Rectal smooth muscle tissue (tissue), 1 donor: ENCODE data around the gene ASB18.

Source experiments
- H3K27ac ChIP-seq: one replicate; pipeline ENCODE4 v1.7.0; 2013; ENCODE audit warnings: low read depth, low read length, inconsistent platforms
- H3K27me3 ChIP-seq: one replicate; pipeline ENCODE4 v1.7.0; 2013; ENCODE audit warnings: low read length; ENCODE audit not compliant: control insufficient read depth, insufficient read depth
- H3K36me3 ChIP-seq: one replicate; pipeline ENCODE4 v1.7.0; 2013; ENCODE audit warnings: low read length; ENCODE audit not compliant: control insufficient read depth, insufficient read depth
- H3K4me1 ChIP-seq: one replicate; pipeline ENCODE4 v1.7.0; 2013; ENCODE audit warnings: low read length; ENCODE audit not compliant: control insufficient read depth, insufficient read depth
- H3K4me3 ChIP-seq: one replicate; pipeline ENCODE4 v1.7.0; 2013; ENCODE audit warnings: low read length
- H3K9ac ChIP-seq: one replicate; pipeline ENCODE4 v1.7.0; 2013; ENCODE audit warnings: low read length

ASB18 gene

DNA sequence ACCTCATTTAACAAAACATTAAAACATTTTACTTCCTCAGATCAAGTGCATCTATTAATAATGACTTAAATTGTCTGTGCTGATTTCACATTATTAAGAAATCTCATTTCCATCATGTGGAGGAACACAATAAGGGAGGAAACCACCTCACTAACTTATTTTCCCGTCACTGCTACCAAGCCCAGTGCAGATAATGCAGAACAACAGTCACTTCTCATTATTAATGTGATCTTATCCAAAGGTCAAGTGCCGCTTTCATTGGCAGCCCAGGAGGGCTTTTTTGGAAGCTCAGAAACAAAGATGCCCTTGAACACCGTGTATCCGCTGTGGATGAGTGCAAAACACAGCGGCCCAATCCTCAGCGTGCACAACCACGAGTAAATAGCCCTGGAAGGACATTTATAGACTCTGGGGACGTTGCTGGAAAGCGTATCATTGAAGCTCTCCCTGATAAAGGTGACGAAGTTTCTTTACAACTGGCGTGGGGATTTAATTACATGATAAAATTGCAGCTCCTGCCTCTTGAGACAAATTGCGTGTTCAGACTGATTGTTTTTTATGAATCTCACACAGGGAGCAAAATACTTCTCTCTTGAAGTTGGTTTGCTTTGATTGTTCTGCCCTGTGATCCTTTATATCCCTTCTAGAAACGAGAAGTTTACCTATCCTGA, 13.2 kb downstream of the ASB18 start:
- no peak overlapping the region for H3K4me3 ChIP-seq
- H3K36me3 ChIP-seq = no peaks in the 10 kb centered on the region
- peaks cover 1% of the 10 kb centered on the region for H3K27me3 ChIP-seq
- no peak overlapping the region for H3K27ac ChIP-seq
- no peaks in the 10 kb centered on the region for H3K4me1 ChIP-seq
- H3K9ac ChIP-seq = no peak overlapping the region

DNA sequence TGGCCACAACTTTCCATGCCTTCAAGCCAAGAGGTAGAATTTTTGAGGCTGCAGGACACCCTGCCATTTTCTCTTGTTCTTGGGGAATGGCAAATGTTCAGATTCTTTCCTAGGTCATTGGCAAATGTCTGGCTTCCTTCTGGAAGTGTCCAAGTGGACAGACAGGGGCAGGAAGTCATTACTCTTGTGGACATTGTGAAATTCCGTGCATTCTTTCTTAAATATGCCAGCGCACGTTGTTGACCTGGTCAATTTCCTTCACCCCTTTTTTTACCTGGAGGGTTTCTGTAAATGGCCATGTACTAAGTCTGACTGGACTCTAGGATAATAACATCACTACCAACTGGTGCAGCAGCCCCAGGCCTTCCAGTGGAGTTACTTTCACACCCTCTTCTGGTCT, 13.9 kb downstream of the ASB18 start:
- peaks cover 1% of the 10 kb centered on the region for H3K27me3 ChIP-seq
- H3K4me1 ChIP-seq = no peaks in the 10 kb centered on the region
- no peak overlapping the region for H3K9ac ChIP-seq
- H3K27ac ChIP-seq = no peak overlapping the region
- H3K4me3 ChIP-seq = no peak overlapping the region
- no peaks in the 10 kb centered on the region for H3K36me3 ChIP-seq

- H3K27me3 ChIP-seq = peaks cover 1% of the 10 kb centered on the region
- H3K36me3 ChIP-seq = no peaks in the 10 kb centered on the region
- no peak overlapping the region for H3K9ac ChIP-seq
- H3K27ac ChIP-seq = no peak overlapping the region
- no peaks in the 10 kb centered on the region for H3K4me1 ChIP-seq
- no peak overlapping the region for H3K4me3 ChIP-seq
Measured at GRCh38 chr2:236249066-236249465, 15.1 kb downstream of the ASB18 start.

GRCh38 chr2:236246711-236247246, 17.4 kb downstream of the ASB18 start:
- H3K27ac ChIP-seq = no peak overlapping the region
- no peaks in the 10 kb centered on the region for H3K4me1 ChIP-seq
- H3K27me3 ChIP-seq = no peaks in the 10 kb centered on the region
- H3K36me3 ChIP-seq = no peaks in the 10 kb centered on the region
- no peak overlapping the region for H3K4me3 ChIP-seq
- H3K9ac ChIP-seq = no peak overlapping the region

DNA sequence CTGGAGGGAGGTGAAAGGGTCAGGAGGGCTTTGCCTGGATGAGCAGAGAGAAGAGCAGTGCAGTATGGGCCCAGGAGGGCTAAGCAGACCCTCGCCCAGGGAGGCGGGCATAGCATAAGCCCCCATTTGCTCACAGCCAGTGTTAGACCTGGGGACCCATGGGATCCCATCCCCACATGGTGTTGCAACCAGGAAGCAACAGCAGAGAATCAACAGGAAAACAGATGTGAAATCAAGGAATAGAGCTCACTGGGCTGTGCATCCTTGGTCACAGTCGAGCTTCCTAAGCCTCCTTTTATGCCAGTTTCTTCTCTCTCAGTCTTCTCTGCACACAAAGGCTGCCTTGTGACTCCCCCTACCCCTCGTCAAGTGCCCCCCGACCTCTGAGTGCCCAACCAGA, 19.9 kb downstream of the ASB18 start:
- H3K36me3 ChIP-seq = no peaks in the 10 kb centered on the region
- no peak overlapping the region for H3K27ac ChIP-seq
- no peak overlapping the region for H3K9ac ChIP-seq
- no peaks in the 10 kb centered on the region for H3K27me3 ChIP-seq
- H3K4me3 ChIP-seq = no peak overlapping the region
- H3K4me1 ChIP-seq = no peaks in the 10 kb centered on the region

- H3K27me3 ChIP-seq = no peaks in the 10 kb centered on the region
- no peak overlapping the region for H3K27ac ChIP-seq
Measured at GRCh38 chr2:236242057-236242495, 22.1 kb downstream of the ASB18 start.

DNA sequence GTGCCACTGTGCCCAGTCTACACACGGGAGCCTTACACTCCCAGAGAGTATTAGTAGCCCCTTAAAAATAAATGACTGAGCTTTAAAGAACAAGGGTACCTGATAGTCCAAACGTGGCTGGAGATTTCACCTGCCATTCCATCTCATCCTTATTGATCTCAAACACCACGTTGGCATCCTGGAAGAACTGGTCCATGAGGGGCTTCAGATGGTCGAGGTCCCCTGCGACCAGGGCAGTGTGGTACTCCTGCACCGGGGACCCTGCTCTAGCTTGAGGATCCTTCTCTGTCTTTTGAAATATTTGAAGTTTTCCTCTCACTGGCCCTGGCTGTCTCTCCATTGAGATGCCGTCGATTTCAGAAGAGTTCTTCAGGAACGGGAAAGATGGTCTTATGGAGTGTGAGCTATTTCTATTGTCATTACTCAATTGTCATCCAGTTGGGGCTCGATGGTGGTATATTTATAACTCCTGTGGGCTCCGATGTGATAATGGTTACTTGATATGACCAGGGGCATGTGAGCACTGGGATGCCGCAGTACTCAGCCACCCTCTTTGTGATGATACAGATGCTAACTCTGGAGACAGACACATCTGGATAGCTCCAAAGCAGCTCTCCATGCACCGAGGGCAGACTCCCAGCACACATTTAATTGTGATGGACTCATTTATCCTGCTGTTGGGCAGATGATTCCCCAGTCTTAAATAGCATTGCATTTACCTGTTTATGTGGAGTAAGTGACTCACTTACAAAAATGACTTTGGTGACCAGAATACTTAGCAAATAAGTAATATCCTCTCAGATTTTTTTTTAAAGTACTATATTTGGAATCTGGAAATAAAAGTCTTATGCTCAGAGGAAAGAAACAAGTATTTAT, 22.8 kb downstream of the ASB18 start:
- peaks cover 4% of the 10 kb centered on the region for H3K27me3 ChIP-seq
- H3K27ac ChIP-seq = no peak overlapping the region
- H3K4me3 ChIP-seq = no peak overlapping the region
- no peaks in the 10 kb centered on the region for H3K36me3 ChIP-seq
- H3K4me1 ChIP-seq = no peaks in the 10 kb centered on the region
- H3K9ac ChIP-seq = no peak overlapping the region

More at GRCh38 chr2:236242057-236242495, 22.1 kb downstream of the ASB18 start:
- H3K9ac ChIP-seq = no peak overlapping the region
- no peak overlapping the region for H3K4me3 ChIP-seq
- H3K4me1 ChIP-seq = no peaks in the 10 kb centered on the region
- H3K36me3 ChIP-seq = no peaks in the 10 kb centered on the region

DNA sequence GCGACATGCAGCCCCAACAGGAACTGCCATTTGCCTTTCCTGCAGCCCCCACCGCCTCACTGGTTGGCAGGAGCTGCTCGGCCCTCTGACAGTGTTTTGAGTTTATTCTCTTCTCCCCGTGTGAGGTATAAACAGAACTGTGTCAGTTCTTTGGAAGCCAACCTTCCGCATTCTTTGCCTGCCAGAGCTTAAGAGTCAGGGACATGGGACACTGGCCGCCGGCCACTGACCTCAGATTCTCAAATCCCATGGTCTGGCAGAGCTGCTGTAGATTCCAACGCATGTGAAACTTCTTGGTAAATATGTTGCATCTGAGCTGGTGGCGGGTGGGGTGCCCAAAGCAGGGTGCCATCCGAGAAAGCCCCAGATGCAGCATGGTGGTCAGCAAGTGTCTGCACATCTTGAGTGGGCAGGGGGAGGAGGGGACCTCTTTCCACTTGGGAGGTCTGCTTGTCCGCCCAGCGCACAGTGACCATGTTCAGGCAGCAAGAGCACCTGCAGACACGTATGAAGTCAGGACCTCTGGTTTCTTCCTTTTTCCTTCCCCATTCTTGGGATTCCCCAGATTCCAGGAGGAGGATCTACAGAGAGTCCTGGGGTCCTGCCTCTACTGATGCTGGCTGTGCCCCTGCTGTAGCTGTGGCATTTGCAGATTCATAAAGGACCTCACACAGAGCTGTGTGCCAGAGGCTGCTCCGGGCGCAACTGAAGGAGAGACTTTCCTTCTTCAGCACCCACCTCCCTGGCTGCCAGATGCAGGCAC, 23.8 kb downstream of the ASB18 start:
- H3K9ac ChIP-seq = no peak overlapping the region
- no peak overlapping the region for H3K4me3 ChIP-seq
- peaks cover 4% of the 10 kb centered on the region for H3K27me3 ChIP-seq
- H3K4me1 ChIP-seq = no peaks in the 10 kb centered on the region
- no peak overlapping the region for H3K27ac ChIP-seq
- H3K36me3 ChIP-seq = no peaks in the 10 kb centered on the region

GRCh38 chr2:236239276-236240065, 24.7 kb downstream of the ASB18 start:
- no peak overlapping the region for H3K9ac ChIP-seq
- H3K4me1 ChIP-seq = no peaks in the 10 kb centered on the region
- H3K27me3 ChIP-seq = peaks cover 4% of the 10 kb centered on the region
- H3K4me3 ChIP-seq = no peak overlapping the region
- no peak overlapping the region for H3K27ac ChIP-seq
- H3K36me3 ChIP-seq = no peaks in the 10 kb centered on the region

GRCh38 chr2:236238751-236239150, 25.5 kb downstream of the ASB18 start:
- H3K4me1 ChIP-seq = no peaks in the 10 kb centered on the region

DNA sequence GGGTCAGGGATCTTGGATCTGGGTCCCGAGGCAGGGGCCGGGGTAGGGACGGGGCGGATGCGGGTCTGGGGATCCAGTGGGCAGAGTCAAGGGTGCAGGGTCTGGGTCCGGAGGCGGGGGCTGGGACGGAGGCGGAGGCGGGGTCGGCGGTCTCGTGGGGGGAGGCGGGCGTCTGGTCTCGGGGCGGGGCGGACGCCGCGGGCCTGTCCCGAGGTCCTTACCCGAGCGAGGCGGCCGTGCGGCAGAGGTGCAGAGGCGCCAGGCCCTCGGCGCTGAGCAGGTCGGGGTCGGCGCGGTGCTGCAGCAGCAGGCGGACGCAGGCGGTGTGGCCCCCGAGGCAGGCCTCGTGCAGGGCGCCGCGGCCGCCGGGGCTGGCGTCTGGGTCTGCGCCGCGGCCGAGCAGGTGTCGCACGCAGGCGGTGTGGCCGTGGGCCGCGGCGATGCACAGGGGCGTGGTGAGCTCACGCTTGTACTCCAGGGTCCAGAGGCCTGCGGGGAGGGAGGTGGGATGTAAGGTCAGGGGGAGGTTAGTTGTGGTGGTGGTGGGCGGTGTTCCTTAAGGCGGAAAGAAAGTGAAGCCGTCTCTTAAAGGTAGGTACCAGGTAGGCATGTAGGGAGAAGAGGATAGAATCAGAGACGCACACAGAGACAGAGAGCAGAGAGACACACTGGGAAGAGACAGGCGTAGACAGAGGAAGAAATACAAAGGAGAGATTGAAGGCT, 26.6 kb downstream of the ASB18 start:
- H3K27me3 ChIP-seq = peaks cover 7% of the 10 kb centered on the region

More at GRCh38 chr2:236238751-236239150, 25.5 kb downstream of the ASB18 start:
- Histone ChIP-seq H3K36me3 (no peaks in the 10 kb centered on the region), H3K9ac (no peak overlapping the region), H3K27ac (no peak overlapping the region), H3K27me3 (peaks cover 7% of the 10 kb centered on the region), H3K4me3 (no peak overlapping the region)

More for the DNA sequence above, 26.6 kb downstream of the ASB18 start:
- Histone ChIP-seq H3K9ac (no peak overlapping the region), H3K27ac (no peak overlapping the region), H3K4me1 (no peaks in the 10 kb centered on the region), H3K4me3 (no peak overlapping the region), H3K36me3 (no peaks in the 10 kb centered on the region)
